Gastroesophageal sphincter (tissue), 3 donors: ENCODE measurements around the gene ALDH3B1.

ENCODE experiments used
- CTCF ChIP-seq, 4 experiments: fragments of 200-600 bp in 2 of 4; fragments of 450-650 bp in 2 of 4; sonication (generic) in 1 of 4; IDR thresholded peaks; one replicate each; pipeline ENCODE4 v1.5.1; 2017 to 2019; ENCODE audit warnings: antibody characterized with exemption in 4 of 4, mild to moderate bottlenecking in 2 of 4, moderate library complexity in 2 of 4
- POLR2AphosphoS5 ChIP-seq: sonication (generic); formaldehyde crosslinking; IDR thresholded peaks from one replicate; pipeline ENCODE4 v1.6.1; 2017; ENCODE audit warnings: antibody characterized with exemption

- TF ChIP-seq POLR2AphosphoS5 = no peak
- TF ChIP-seq CTCF (IDR thresholded peaks at IDR 0.05) = no peak
Observed at GRCh38 chr11:68006606-68007166, 3.4 kb upstream of the ALDH3B1 start.
